SK-N-SH (cell line): ENCODE measurements around the gene SLC4A8. TPM values are rescaled to one million over a fixed set of nuclear protein-coding genes. Genes with fewer than 3 reads are reported as not detected.

Source experiments
- CTCF ChIA-PET: fragments of 300-600, 350-600 bp; formaldehyde crosslinking; extraction: SDS; loops from one replicate; lab custom pipeline; 2021; lab: Yijun Ruan, JAX
- POLR2A ChIA-PET: fragments of 350-600 bp; sonication (Branson Sonifier 250); formaldehyde crosslinking; extraction: SDS; loops from one replicate; lab custom pipeline; 2020; ENCODE audit warnings: antibody characterized with exemption, inconsistent platforms; lab: Yijun Ruan, JAX
- DNase-seq: peaks from one replicate; pipeline ENCODE4 v3.0.0; 2012
- H2AFZ ChIP-seq: fragments of 200-600 bp; sonication (generic); 2 replicates; pipeline ENCODE4 v1.8.1; 2016; ENCODE audit warnings: antibody characterized with exemption, mild to moderate bottlenecking, low read depth
- H3F3A ChIP-seq: fragments of 200-600 bp; sonication (generic); replicated peaks from 2 replicates; pipeline ENCODE3; 2016; ENCODE audit warnings: antibody characterized with exemption, mild to moderate bottlenecking; ENCODE audit not compliant: insufficient read depth
- H3K27ac ChIP-seq, 2 experiments: fragments of 200-500 bp in 1 of 2; fragments of 200-600 bp in 1 of 2; sonication (Bioruptor generic) in 1 of 2; sonication (generic), shearing (Covaris generic) in 1 of 2; 2 replicates each; pipeline versions ENCODE4 v1.5.1 to v1.6.1; 2014 to 2016; ENCODE audit warnings: low read depth in 2 of 2, inconsistent platforms in 1 of 2, low read length in 1 of 2, mild to moderate bottlenecking in 1 of 2, mixed read lengths in 1 of 2
- H3K27me3 ChIP-seq: fragments of 200-600 bp; sonication (generic), shearing (Covaris generic); 2 replicates; pipeline ENCODE4 v1.6.1; 2016; ENCODE audit warnings: mixed run types; ENCODE audit not compliant: insufficient read depth
- H3K36me3 ChIP-seq, 2 experiments: fragments of 200-500 bp in 1 of 2; fragments of 200-600 bp in 1 of 2; sonication (Bioruptor generic) in 1 of 2; sonication (generic) in 1 of 2; replicated peaks in 1 of 2; 2 replicates each; pipeline versions ENCODE3 to v1.5.1; 2014 to 2016; ENCODE audit warnings: low read length in 1 of 2, mild to moderate bottlenecking in 1 of 2; ENCODE audit not compliant: insufficient read depth in 2 of 2, control insufficient read depth in 1 of 2
- H3K4me1 ChIP-seq, 2 experiments: fragments of 200-500 bp in 1 of 2; fragments of 200-600 bp in 1 of 2; sonication (Bioruptor generic) in 1 of 2; sonication (generic), shearing (Covaris generic) in 1 of 2; 2 replicates each; pipeline versions ENCODE4 v1.5.1 to v1.6.1; 2014 to 2016; ENCODE audit warnings: low read depth in 1 of 2, low read length in 1 of 2, mixed run types in 1 of 2; ENCODE audit not compliant: insufficient read depth in 2 of 2, control insufficient read depth in 1 of 2
- H3K4me2 ChIP-seq: fragments of 200-600 bp; sonication (generic), shearing (Covaris generic); 2 replicates; pipeline ENCODE4 v1.6.1; 2017; ENCODE audit warnings: mixed run types
- H3K4me3 ChIP-seq, 2 experiments: fragments of 200-500 bp in 1 of 2; fragments of 200-600 bp in 1 of 2; sonication (Bioruptor generic) in 1 of 2; sonication (generic), shearing (Covaris generic) in 1 of 2; 2 replicates each; pipeline versions ENCODE4 v1.5.1 to v1.8.1; 2014 to 2016; ENCODE audit warnings: low read depth in 2 of 2, inconsistent platforms in 1 of 2, low read length in 1 of 2, mild to moderate bottlenecking in 1 of 2, mixed read lengths in 1 of 2, moderate library complexity in 1 of 2
- H3K79me2 ChIP-seq: fragments of 200-600 bp; sonication (generic); 2 replicates; pipeline ENCODE4 v1.8.1; 2017; ENCODE audit warnings: mild to moderate bottlenecking; ENCODE audit not compliant: insufficient read depth
- H3K9ac ChIP-seq: fragments of 200-600 bp; sonication (generic); 2 replicates; pipeline ENCODE4 v1.6.1; 2017; ENCODE audit warnings: mixed run types
- H3K9me2 ChIP-seq: fragments of 200-600 bp; sonication (generic); 2 replicates; pipeline ENCODE4 v1.6.1; 2017; ENCODE audit warnings: mixed run types
- H3K9me3 ChIP-seq: fragments of 200-600 bp; sonication (generic); 2 replicates; pipeline ENCODE4 v1.6.1; 2017; ENCODE audit warnings: mixed run types, mild to moderate bottlenecking, moderate library complexity
- H4K20me1 ChIP-seq: fragments of 200-600 bp; sonication (generic); 2 replicates; pipeline ENCODE4 v1.6.1; 2017; ENCODE audit warnings: mild to moderate bottlenecking, mixed run types; ENCODE audit not compliant: insufficient read depth
- CTCF ChIP-seq: fragments of 200-600 bp; sonication (generic); IDR thresholded peaks from 2 replicates; pipeline ENCODE4 v1.6.1; 2017; ENCODE audit warnings: antibody characterized with exemption, mild to moderate bottlenecking, moderate library complexity
- ELF1 ChIP-seq: IDR thresholded peaks from 2 replicates; pipeline ENCODE4 v1.4.0; 2012
- EZH2phosphoT487 ChIP-seq: fragments of 200-600 bp; sonication (generic); IDR thresholded peaks from 2 replicates; pipeline ENCODE4 v1.6.1; 2017; ENCODE audit warnings: low read depth, mixed run types, mild to moderate bottlenecking, antibody characterized with exemption, moderate library complexity, borderline replicate concordance
- MAX ChIP-seq: IDR thresholded peaks from 2 replicates; pipeline ENCODE4 v1.4.0; 2012; ENCODE audit warnings: low read depth
- PBX3 ChIP-seq: IDR thresholded peaks from 2 replicates; pipeline ENCODE4; 2012
- REST ChIP-seq: IDR thresholded peaks from 2 replicates; pipeline ENCODE4 v1.6.1; 2012; ENCODE audit warnings: mild to moderate bottlenecking, low read depth, low read length, moderate library complexity
- USF2 ChIP-seq: fragments of 150-350 bp; IDR thresholded peaks from 2 replicates; pipeline ENCODE4 v1.6.1; 2017; ENCODE audit warnings: antibody characterized with exemption, low read length, low read depth, borderline replicate concordance
- WGBS: methylation state at CpG from one replicate; pipeline ENCODE4 v1.1.6; 2017; ENCODE audit warnings: low lambda C conversion rate; 5-methylcytosine and 5-hydroxymethylcytosine counted together
- polyA plus RNA-seq, 3 experiments: library from polyadenylated mRNA; depleted of rRNA; stranded (reverse); fragments of >200 nt; gene quantifications; 2 replicates each; pipeline ENCODE4 v1.2.3, GENCODE V29; 2012

The SLC4A8 gene
- polyA plus RNA-seq, 1 of the 3 experiments (the other 2 are of a cell fraction) = 5.2 TPM

- no peak for DNase-seq
Measured at GRCh38 chr12:51386351-51386750, 38.3 kb upstream of the SLC4A8 start.

More at GRCh38 chr12:51386351-51386750, 38.3 kb upstream of the SLC4A8 start:
- H4K20me1 ChIP-seq = no peaks in the 10 kb centered on the region
- H3K4me2 ChIP-seq = no peak overlapping the region
- WGBS = 88% methylated on average over 4 of the region's 4 CpGs
- TF ChIP-seq REST = no peak
- no peak for TF ChIP-seq PBX3
- no peak for TF ChIP-seq CTCF
- TF ChIP-seq EZH2phosphoT487 = no peak
- no peak for TF ChIP-seq ELF1
- TF ChIP-seq MAX = no peak
- no peak for TF ChIP-seq USF2
- no peak overlapping the region for H3K9ac ChIP-seq
- H3K4me3 ChIP-seq = no peak overlapping the region
- no peaks in the 10 kb centered on the region for H3K9me3 ChIP-seq
- CTCF ChIA-PET = interaction anchor here (0.6 to 2.8 kb wide), 9 partner anchors 9 to 489 kb away, joined by 3 to 10 read pairs (median 3); no protein-coding TSS in a partner anchor
- H3K79me2 ChIP-seq = no peaks in the 10 kb centered on the region
- H3K27me3 ChIP-seq = no peaks in the 10 kb centered on the region
- H3K4me1 ChIP-seq = peaks cover 0 to 51% of the 10 kb centered on the region in 2 experiments; a peak in 2 of 4 replicates
- peaks cover 7% of the 10 kb centered on the region for H3F3A ChIP-seq
- H3K36me3 ChIP-seq = no peaks in the 10 kb centered on the region
- H3K9me2 ChIP-seq = no peaks in the 10 kb centered on the region
- POLR2A ChIA-PET = no interaction called here
- H3K27ac ChIP-seq = no peak overlapping the region; a peak in 1 of 4 replicates
- no peak overlapping the region for H2AFZ ChIP-seq
